HL-60 (cell line): ENCODE measurements around the gene RMND5B.

Experiments used
- DNase-seq, 2 experiments: peaks; one replicate each; pipeline ENCODE4 v3.0.0-alpha.2; 2010 to 2020; ENCODE audit warnings: low read depth in 1 of 2, low spot score in 1 of 2
- H3K27ac ChIP-seq: fragments of 250-450 bp; sonication (Bioruptor Pico); replicated peaks from 2 replicates; pipeline ENCODE4 v1.5.1; 2020; ENCODE audit warnings: mild to moderate bottlenecking, moderate library complexity
- H3K27me3 ChIP-seq: fragments of 250-450 bp; sonication (Bioruptor Pico); 2 replicates; pipeline ENCODE4 v1.5.1; 2021; ENCODE audit warnings: mild to moderate bottlenecking, moderate library complexity; ENCODE audit not compliant: insufficient read depth, poor library complexity, severe bottlenecking
- H3K4me3 ChIP-seq: replicated peaks from 2 replicates; pipeline ENCODE4 v1.5.1; 2011; ENCODE audit warnings: mild to moderate bottlenecking, control low read depth, low read length; ENCODE audit not compliant: insufficient read depth
- GABPA ChIP-seq: IDR thresholded peaks from 2 replicates; pipeline ENCODE4 v1.6.1; 2012; ENCODE audit warnings: low read depth
- POLR2AphosphoS5 ChIP-seq: IDR thresholded peaks from 2 replicates; pipeline ENCODE4 v1.6.1; 2012; ENCODE audit warnings: low read depth
- SPI1 ChIP-seq: IDR thresholded peaks from 2 replicates; pipeline ENCODE4 v1.6.1; 2012; ENCODE audit warnings: low read depth, mild to moderate bottlenecking, borderline replicate concordance
- TF ChIP-seq, protein P1 (sequence below): IDR thresholded peaks from one replicate; pipeline ENCODE4 v1.5.1; 2011; ENCODE audit warnings: low read length, control low read depth, inconsistent platforms; ENCODE audit not compliant: insufficient read depth
- TF ChIP-seq, protein P2 (sequence below): IDR thresholded peaks from 2 replicates; pipeline ENCODE4 v1.6.1; 2012; ENCODE audit warnings: low read depth; ENCODE audit not compliant: insufficient replicate concordance

RMND5B gene

DNA sequence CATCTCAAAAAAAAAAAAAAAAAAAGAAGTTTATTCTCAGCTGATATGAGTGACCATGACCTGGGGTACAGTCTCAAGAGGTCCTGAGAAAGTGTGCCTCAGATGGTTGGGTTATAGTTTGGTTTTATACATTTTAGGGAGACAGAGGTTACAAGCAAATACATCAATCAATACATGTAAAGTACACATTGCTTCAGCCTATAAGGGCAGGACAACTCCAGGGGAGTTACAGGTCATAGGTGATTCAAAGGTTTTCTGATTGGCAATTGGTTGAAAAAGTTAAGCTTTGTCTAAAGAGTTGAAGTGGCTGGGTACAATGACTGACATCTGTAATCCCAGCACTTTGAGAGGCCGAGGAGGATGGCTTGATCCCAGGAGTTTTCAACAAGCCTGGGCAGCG lies 58.6 kb downstream of the RMND5B start:
- no peaks in the 10 kb centered on the region for H3K27me3 ChIP-seq
- no peak overlapping the region for H3K4me3 ChIP-seq
- H3K27ac ChIP-seq = no peak overlapping the region
- no peak for DNase-seq
- TF ChIP-seq SPI1 (no peak), POLR2AphosphoS5 (no peak), GABPA (no peak)
- TF ChIP-seq, protein P1, sequence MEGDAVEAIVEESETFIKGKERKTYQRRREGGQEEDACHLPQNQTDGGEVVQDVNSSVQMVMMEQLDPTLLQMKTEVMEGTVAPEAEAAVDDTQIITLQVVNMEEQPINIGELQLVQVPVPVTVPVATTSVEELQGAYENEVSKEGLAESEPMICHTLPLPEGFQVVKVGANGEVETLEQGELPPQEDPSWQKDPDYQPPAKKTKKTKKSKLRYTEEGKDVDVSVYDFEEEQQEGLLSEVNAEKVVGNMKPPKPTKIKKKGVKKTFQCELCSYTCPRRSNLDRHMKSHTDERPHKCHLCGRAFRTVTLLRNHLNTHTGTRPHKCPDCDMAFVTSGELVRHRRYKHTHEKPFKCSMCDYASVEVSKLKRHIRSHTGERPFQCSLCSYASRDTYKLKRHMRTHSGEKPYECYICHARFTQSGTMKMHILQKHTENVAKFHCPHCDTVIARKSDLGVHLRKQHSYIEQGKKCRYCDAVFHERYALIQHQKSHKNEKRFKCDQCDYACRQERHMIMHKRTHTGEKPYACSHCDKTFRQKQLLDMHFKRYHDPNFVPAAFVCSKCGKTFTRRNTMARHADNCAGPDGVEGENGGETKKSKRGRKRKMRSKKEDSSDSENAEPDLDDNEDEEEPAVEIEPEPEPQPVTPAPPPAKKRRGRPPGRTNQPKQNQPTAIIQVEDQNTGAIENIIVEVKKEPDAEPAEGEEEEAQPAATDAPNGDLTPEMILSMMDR = no peak
- TF ChIP-seq, protein P2, sequence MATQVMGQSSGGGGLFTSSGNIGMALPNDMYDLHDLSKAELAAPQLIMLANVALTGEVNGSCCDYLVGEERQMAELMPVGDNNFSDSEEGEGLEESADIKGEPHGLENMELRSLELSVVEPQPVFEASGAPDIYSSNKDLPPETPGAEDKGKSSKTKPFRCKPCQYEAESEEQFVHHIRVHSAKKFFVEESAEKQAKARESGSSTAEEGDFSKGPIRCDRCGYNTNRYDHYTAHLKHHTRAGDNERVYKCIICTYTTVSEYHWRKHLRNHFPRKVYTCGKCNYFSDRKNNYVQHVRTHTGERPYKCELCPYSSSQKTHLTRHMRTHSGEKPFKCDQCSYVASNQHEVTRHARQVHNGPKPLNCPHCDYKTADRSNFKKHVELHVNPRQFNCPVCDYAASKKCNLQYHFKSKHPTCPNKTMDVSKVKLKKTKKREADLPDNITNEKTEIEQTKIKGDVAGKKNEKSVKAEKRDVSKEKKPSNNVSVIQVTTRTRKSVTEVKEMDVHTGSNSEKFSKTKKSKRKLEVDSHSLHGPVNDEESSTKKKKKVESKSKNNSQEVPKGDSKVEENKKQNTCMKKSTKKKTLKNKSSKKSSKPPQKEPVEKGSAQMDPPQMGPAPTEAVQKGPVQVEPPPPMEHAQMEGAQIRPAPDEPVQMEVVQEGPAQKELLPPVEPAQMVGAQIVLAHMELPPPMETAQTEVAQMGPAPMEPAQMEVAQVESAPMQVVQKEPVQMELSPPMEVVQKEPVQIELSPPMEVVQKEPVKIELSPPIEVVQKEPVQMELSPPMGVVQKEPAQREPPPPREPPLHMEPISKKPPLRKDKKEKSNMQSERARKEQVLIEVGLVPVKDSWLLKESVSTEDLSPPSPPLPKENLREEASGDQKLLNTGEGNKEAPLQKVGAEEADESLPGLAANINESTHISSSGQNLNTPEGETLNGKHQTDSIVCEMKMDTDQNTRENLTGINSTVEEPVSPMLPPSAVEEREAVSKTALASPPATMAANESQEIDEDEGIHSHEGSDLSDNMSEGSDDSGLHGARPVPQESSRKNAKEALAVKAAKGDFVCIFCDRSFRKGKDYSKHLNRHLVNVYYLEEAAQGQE = no peak

DNA sequence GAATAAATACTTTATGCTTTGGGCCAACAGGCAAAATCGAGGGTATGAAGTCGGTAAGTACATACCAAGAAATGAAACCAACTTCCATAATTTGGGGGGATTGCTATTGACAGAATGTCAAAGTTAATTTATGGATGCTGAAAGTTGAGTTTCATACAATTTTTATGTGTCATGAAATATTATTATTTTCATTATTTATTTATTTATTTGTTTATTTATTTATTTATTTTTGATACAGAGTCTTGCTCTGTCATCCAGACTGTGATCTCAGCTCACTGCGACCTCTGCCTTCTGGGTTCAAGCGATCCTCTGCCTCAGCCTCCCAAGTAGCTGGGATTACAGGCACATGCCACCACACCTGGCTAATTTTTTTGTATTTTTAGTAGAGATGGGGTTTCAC lies 60.8 kb downstream of the RMND5B start:
- no peak overlapping the region for H3K4me3 ChIP-seq
- H3K27ac ChIP-seq = no peak overlapping the region
- H3K27me3 ChIP-seq = no peaks in the 10 kb centered on the region
- DNase-seq = no peak
- TF ChIP-seq POLR2AphosphoS5 (no peak), SPI1 (no peak), GABPA (no peak)
- TF ChIP-seq, protein P1 = no peak
- TF ChIP-seq, protein P2 = no peak

DNA sequence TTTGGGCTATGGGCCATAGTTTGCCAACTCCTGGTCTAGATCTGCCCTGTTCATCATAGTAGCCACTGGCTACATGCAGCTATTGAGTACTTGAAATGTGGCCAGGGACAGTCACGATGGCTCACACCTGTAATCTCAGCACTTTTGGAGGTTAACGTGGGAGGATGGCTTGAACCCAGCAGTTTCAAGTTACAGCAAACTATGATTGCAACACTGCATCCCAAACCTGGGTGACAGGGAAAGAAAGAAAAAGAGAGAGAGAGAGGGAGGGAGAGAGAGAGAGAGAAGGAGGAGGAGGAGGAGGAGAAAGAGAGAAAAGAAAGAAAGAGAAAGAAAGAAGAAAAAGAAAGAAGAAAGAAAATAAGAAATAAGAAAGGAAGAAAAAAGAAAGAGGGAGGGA lies 61.4 kb downstream of the RMND5B start:
- Histone ChIP-seq H3K27me3 (no peaks in the 10 kb centered on the region), H3K4me3 (no peak overlapping the region), H3K27ac (no peak overlapping the region)
- no peak for DNase-seq
- TF ChIP-seq POLR2AphosphoS5 (no peak), SPI1 (no peak), GABPA (no peak)
- TF ChIP-seq, protein P1 = no peak
- TF ChIP-seq, protein P2 = no peak
